ENCODE measurements around the gene FAM204A.

GRCh38 chr10:118373786-118374185 lies 31.7 kb upstream of the FAM204A start:
- TF ChIP-seq CTCF (IDR thresholded peaks at IDR 0.05) (no peak), POLR2A (IDR thresholded peaks at IDR 0.05) (no peak)
